B cell (primary cell): ENCODE measurements around the gene ATP2A1. TPM values are rescaled to one million over a fixed set of nuclear protein-coding genes. Genes with fewer than 3 reads are reported as not detected.

Experiments used
- ATAC-seq: fragments of 200-7000 bp; cut with Tn5 transposase; one replicate; pipeline ENCODE4 v1.10.0; 2021; ENCODE audit warnings: low read depth, mild to moderate bottlenecking, moderate number of reproducible peaks, moderate library complexity
- CTCF ChIA-PET: fragments of 350-600 bp; sonication (Branson Sonifier 250); formaldehyde crosslinking; loops from one replicate; lab custom pipeline; 2021; ENCODE audit warnings: antibody characterized with exemption, inconsistent platforms; lab: Charles Lee
- POLR2A ChIA-PET: fragments of 350-600 bp; sonication (Branson Sonifier 250); formaldehyde crosslinking; loops from one replicate; lab custom pipeline; 2021; ENCODE audit warnings: antibody characterized with exemption; lab: Charles Lee
- DNase-seq: peaks from one replicate; pipeline ENCODE4 v3.0.0; 2013
- H2AFZ ChIP-seq: 2 replicates; pipeline ENCODE4 v1.6.1; 2012; ENCODE audit warnings: mild to moderate bottlenecking, low read depth, low read length; ENCODE audit not compliant: insufficient read depth, poor library complexity, severe bottlenecking
- H3K27ac ChIP-seq, 2 donors: 1 replicate in 1 of 2; 2 replicates in 1 of 2; pipeline ENCODE4 v1.5.1; 2012 to 2013; ENCODE audit warnings: low read length in 2 of 2, mild to moderate bottlenecking in 2 of 2, moderate library complexity in 1 of 2
- H3K27me3 ChIP-seq, 4 experiments: fragments of 200-600 bp in 1 of 4; sonication (generic) in 1 of 4; replicated peaks in 1 of 4; 1 replicate in 2 of 4; 2 replicates in 2 of 4; pipeline versions ENCODE4 v1.6.1 to v1.7.0; 2013 to 2016; ENCODE audit warnings: low read length in 3 of 4, mild to moderate bottlenecking in 2 of 4, mixed read lengths in 1 of 4, moderate library complexity in 1 of 4; ENCODE audit not compliant: insufficient read depth in 4 of 4, control insufficient read depth in 3 of 4; ENCODE audit errors: control extremely low read depth in 1 of 4
- H3K36me3 ChIP-seq, 2 experiments: replicated peaks in 1 of 2; 1 replicate in 1 of 2; 2 replicates in 1 of 2; pipeline versions ENCODE4 v1.6.1 to v1.7.1; 2013; ENCODE audit warnings: low read length in 1 of 2; ENCODE audit not compliant: insufficient read depth in 2 of 2, control insufficient read depth in 1 of 2; ENCODE audit errors: control extremely low read depth in 1 of 2, extremely low read depth in 1 of 2
- H3K4me1 ChIP-seq, 2 donors: fragments of 200-600 bp in 1 of 2; sonication (generic) in 1 of 2; 1 replicate in 1 of 2; 2 replicates in 1 of 2; pipeline versions ENCODE4 v1.5.1 to v1.6.1; 2013 to 2017; ENCODE audit warnings: low read length in 2 of 2; ENCODE audit not compliant: control insufficient read depth in 2 of 2, insufficient read depth in 2 of 2
- H3K4me2 ChIP-seq: replicated peaks from 2 replicates; pipeline ENCODE3; 2012; ENCODE audit warnings: mild to moderate bottlenecking, low read depth, low read length; ENCODE audit not compliant: poor library complexity, severe bottlenecking
- H3K4me3 ChIP-seq, 5 experiments: fragments of 200-600 bp in 1 of 5; sonication (generic) in 1 of 5; 1 replicate in 3 of 5; 2 replicates in 2 of 5; pipeline versions ENCODE4 v1.5.1 to v1.7.0; 2011 to 2016; ENCODE audit warnings: low read length in 4 of 5, mild to moderate bottlenecking in 4 of 5, low read depth in 2 of 5, control low read depth in 1 of 5, moderate library complexity in 1 of 5; ENCODE audit not compliant: insufficient read depth in 1 of 5; ENCODE audit errors: control extremely low read depth in 1 of 5, extremely low read depth in 1 of 5
- H3K79me2 ChIP-seq: fragments of 200-600 bp; sonication (generic); one replicate; pipeline ENCODE4 v1.6.0; 2016; ENCODE audit warnings: low read length; ENCODE audit not compliant: control insufficient read depth, insufficient read depth
- H3K9ac ChIP-seq: fragments of 200-600 bp; sonication (generic); 2 replicates; pipeline ENCODE4 v1.6.1; 2017; ENCODE audit warnings: mild to moderate bottlenecking, low read length, moderate library complexity
- H3K9me3 ChIP-seq, 3 donors: one replicate each; pipeline versions ENCODE4 v1.6.1 to v1.7.1; 2013; ENCODE audit warnings: low read length in 2 of 3; ENCODE audit not compliant: control insufficient read depth in 2 of 3, insufficient read depth in 1 of 3; ENCODE audit errors: control extremely low read depth in 1 of 3
- H4K20me1 ChIP-seq: 2 replicates; pipeline ENCODE4 v1.6.0; 2012; ENCODE audit warnings: mild to moderate bottlenecking, low read length; ENCODE audit not compliant: insufficient read depth, control insufficient read depth, poor library complexity, severe bottlenecking
- H3K27ac Mint-ChIP-seq: one replicate; pipeline ENCODE4 v1.8.0; 2021; ENCODE audit warnings: mixed read lengths
- H3K27me3 Mint-ChIP-seq: one replicate; pipeline ENCODE4 v1.8.0; 2021; ENCODE audit warnings: mixed read lengths
- H3K4me1 Mint-ChIP-seq: one replicate; pipeline ENCODE4 v1.8.0; 2021; ENCODE audit warnings: mixed read lengths
- H3K4me3 Mint-ChIP-seq: one replicate; pipeline ENCODE4 v1.8.0; 2021; ENCODE audit warnings: mixed read lengths
- H3K9me3 Mint-ChIP-seq: one replicate; pipeline ENCODE4 v1.8.0; 2022; ENCODE audit warnings: mixed read lengths; ENCODE audit not compliant: insufficient read depth
- CTCF ChIP-seq: fragments of 200-600 bp; IDR thresholded peaks from one replicate; pipeline ENCODE4 v1.8.0; 2022; ENCODE audit warnings: antibody characterized with exemption, mild to moderate bottlenecking
- EZH2 ChIP-seq: IDR thresholded peaks from 2 replicates; pipeline ENCODE4 v1.6.1; 2012; ENCODE audit warnings: borderline replicate concordance, low read depth, mild to moderate bottlenecking, moderate library complexity, low read length; ENCODE audit not compliant: insufficient read depth, poor library complexity, severe bottlenecking
- WGBS: methylation state at CpG from one replicate; pipeline ENCODE4 v1.1.5; 2013; ENCODE audit warnings: missing lambda C conversion rate; ENCODE audit not compliant: insufficient coverage; 5-methylcytosine and 5-hydroxymethylcytosine counted together
- intact Hi-C: fragments of 100-400 bp; cut with micrococcal nuclease; formaldehyde crosslinking; loops from one replicate; pipeline ENCODE4 v1.10.0; 2022
- polyA plus RNA-seq: library from polyadenylated mRNA; depleted of rRNA; stranded (reverse); fragments of >200 nt; gene quantifications from 2 replicates; pipeline ENCODE4 v1.2.3, GENCODE V29; 2012
- total RNA-seq, 2 donors: library from RNA; stranded (reverse); fragments of 120-200 nt in 1 of 2; gene quantifications; 1 replicate in 1 of 2; 2 replicates in 1 of 2; pipeline versions ENCODE4 v1.2.3 to v1.2.4, GENCODE V29; 2013 to 2022

Gene ATP2A1
- total and polyA plus RNA-seq, 2 donors (not counting 1 experiment from before 2014, with no cell fraction given): 0.31 to 0.84 TPM

- Histone ChIP-seq H3K4me1 (no peaks in the 10 kb centered on the region), H3K27me3 (no peaks in the 10 kb centered on the region), H3K9ac (no peak overlapping the region), H4K20me1 (peaks cover 10% of the 10 kb centered on the region), H3K27ac (no peak overlapping the region), H3K4me3 (no peak overlapping the region), H3K9me3 (no peaks in the 10 kb centered on the region), H2AFZ (no peak overlapping the region), H3K36me3 (peaks cover 2 to 34% of the 10 kb centered on the region in 2 experiments), H3K4me2 (no peak overlapping the region), H3K79me2 (no peaks in the 10 kb centered on the region)
- CTCF ChIA-PET: interaction anchor here (1.0 to 5.1 kb wide), 8 partner anchors 10 to 74 kb away, joined by 3 to 83 read pairs (median 6); partner anchors contain the start of genes CD19 and SH2B1
- Mint-ChIP-seq H3K9me3 (no peaks in the 10 kb centered on the region), H3K4me3 (no peak overlapping the region), H3K4me1 (peaks cover under 1% of the 10 kb centered on the region), H3K27me3 (no peaks in the 10 kb centered on the region), H3K27ac (no peak overlapping the region)
- POLR2A ChIA-PET: no interaction called here
- ATAC-seq (peak; percentile 90), DNase-seq (peak; percentile 72)
- WGBS: 86% methylated on average over 8 of the region's 18 CpGs
- TF ChIP-seq CTCF: peak; percentile 80
- no peak for TF ChIP-seq EZH2
- intact Hi-C loops: loop anchor here (1.0 kb wide), 1 partner anchor 72 kb away; no protein-coding TSS in a partner anchor
These were observed 4.6 kb upstream of the ATP2A1 start for GRCh38 chr16:28873543-28874201.

- Mint-ChIP-seq H3K9me3 (no peaks in the 10 kb centered on the region), H3K4me1 (peaks cover 6% of the 10 kb centered on the region), H3K27me3 (no peaks in the 10 kb centered on the region), H3K4me3 (no peak overlapping the region), H3K27ac (no peak overlapping the region)
- no peak overlapping the region for H3K9ac ChIP-seq
- TF ChIP-seq CTCF: no peak
- no peak for TF ChIP-seq EZH2
- ChIA-PET POLR2A (no interaction called here), CTCF (interaction anchor here (0.7 to 5.1 kb wide), 7 partner anchors 10 to 74 kb away, joined by 3 to 83 read pairs (median 8); partner anchors contain the start of genes CD19 and SH2B1)
- H3K4me2 ChIP-seq: no peak overlapping the region
- H3K9me3 ChIP-seq: no peaks in the 10 kb centered on the region
- DNase-seq (no peak), ATAC-seq (no peak)
- intact Hi-C loops: no loop called here
- H3K4me1 ChIP-seq: peaks cover 7% of the 10 kb centered on the region in 2 donors
- no peak overlapping the region for H3K4me3 ChIP-seq
- no peak overlapping the region for H2AFZ ChIP-seq
- peaks cover 10% of the 10 kb centered on the region for H4K20me1 ChIP-seq
- H3K79me2 ChIP-seq: no peaks in the 10 kb centered on the region
- 94% methylated on average over 6 of the region's 6 CpGs for WGBS
- H3K27me3 ChIP-seq: no peaks in the 10 kb centered on the region
- no peak overlapping the region for H3K27ac ChIP-seq
- peaks cover 2 to 27% of the 10 kb centered on the region in 2 experiments for H3K36me3 ChIP-seq
These were observed 3.9 kb upstream of the ATP2A1 start for GRCh38 chr16:28874406-28874805.
